Activated CD8-positive, alpha-beta T cell treated with anti-CD3 and anti-CD28 coated beads for 36 hours (primary cell): ENCODE data around the gene PGA3. TPM values are rescaled to one million over a fixed set of nuclear protein-coding genes. Genes with fewer than 3 reads are reported as not detected.
A peak's percentile ranks its signal among the peaks of the same experiment; 100 is the strongest.

ENCODE experiments used
- ATAC-seq: fragments of 200-7000 bp; cut with Tn5 transposase; one replicate; pipeline ENCODE4 v1.10.0; 2021; ENCODE audit warnings: mild to moderate bottlenecking, moderate library complexity
- CTCF ChIA-PET: fragments of 350-600 bp; sonication (Branson Sonifier 250); formaldehyde crosslinking; loops from one replicate; lab custom pipeline; 2021; ENCODE audit warnings: antibody characterized with exemption; lab: Charles Lee
- POLR2A ChIA-PET: fragments of 350-600 bp; sonication (Branson Sonifier 250); formaldehyde crosslinking; loops from one replicate; lab custom pipeline; 2021; ENCODE audit warnings: antibody characterized with exemption; lab: Charles Lee
- DNase-seq: peaks from one replicate; pipeline ENCODE4 v3.0.0-alpha.2; 2020
- H3K27ac Mint-ChIP-seq: one replicate; pipeline ENCODE4 v1.8.0; 2021; ENCODE audit warnings: mild to moderate bottlenecking, mixed read lengths
- H3K27me3 Mint-ChIP-seq: one replicate; pipeline ENCODE4 v1.8.0; 2021; ENCODE audit warnings: mixed read lengths
- H3K36me3 Mint-ChIP-seq: one replicate; pipeline ENCODE4 v1.8.0; 2021; ENCODE audit warnings: low read depth, mixed read lengths
- H3K4me1 Mint-ChIP-seq: one replicate; pipeline ENCODE4 v1.8.0; 2021; ENCODE audit warnings: low read depth, mixed read lengths
- H3K4me3 Mint-ChIP-seq: one replicate; pipeline ENCODE4 v1.8.0; 2021; ENCODE audit warnings: mild to moderate bottlenecking, moderate library complexity, mixed read lengths
- H3K9me3 Mint-ChIP-seq: one replicate; pipeline ENCODE4 v1.8.0; 2021; ENCODE audit warnings: mixed read lengths
- CTCF ChIP-seq: fragments of 200-600 bp; IDR thresholded peaks from one replicate; pipeline ENCODE4 v1.8.0; 2022; ENCODE audit warnings: antibody characterized with exemption, mild to moderate bottlenecking
- intact Hi-C: fragments of 100-400 bp; cut with micrococcal nuclease; formaldehyde crosslinking; loops from one replicate; pipeline ENCODE4 v1.10.0; 2022
- total RNA-seq, 2 experiments: library from RNA; stranded (reverse); gene quantifications; one replicate each; pipeline ENCODE4 v1.2.3, GENCODE V29; 2021

The PGA3 gene
- total RNA-seq, 2 experiments from 2014 or later, result not detected

GRCh38 chr11:61157743-61158142 lies 45.6 kb upstream of the PGA3 start:
- Mint-ChIP-seq H3K27ac (peak overlapping the region; percentile 48), H3K4me3 (no peak overlapping the region), H3K27me3 (no peaks in the 10 kb centered on the region), H3K4me1 (peaks cover 40% of the 10 kb centered on the region), H3K36me3 (peaks cover 21% of the 10 kb centered on the region), H3K9me3 (peaks cover 20% of the 10 kb centered on the region)
- ATAC-seq (no peak), DNase-seq (peak; percentile 27)
- intact Hi-C loops, result no loop called here
- POLR2A ChIA-PET, result interaction anchor here (0.5 to 1.5 kb wide), 4 partner anchors 16 to 170 kb away, joined by 3 to 4 read pairs (median 3); no protein-coding TSS in a partner anchor
- CTCF ChIA-PET, result interaction anchor here (0.8 to 3.7 kb wide), 8 partner anchors 11 to 243 kb away, joined by 3 to 24 read pairs (median 6); no protein-coding TSS in a partner anchor
- no peak for TF ChIP-seq CTCF

- H3K27ac Mint-ChIP-seq, result peak overlapping the region; percentile 23
- H3K9me3 Mint-ChIP-seq, result peaks cover 22% of the 10 kb centered on the region
- H3K36me3 Mint-ChIP-seq, result peaks cover 21% of the 10 kb centered on the region
- TF ChIP-seq CTCF, result no peak
- ChIA-PET CTCF (interaction anchor here (1.0 to 3.7 kb wide), 7 partner anchors 11 to 78 kb away, joined by 3 to 24 read pairs (median 8); no protein-coding TSS in a partner anchor), POLR2A (interaction anchor here (0.6 to 1.9 kb wide), 6 partner anchors 15 to 234 kb away, joined by 3 to 7 read pairs (median 3); no protein-coding TSS in a partner anchor)
- H3K4me1 Mint-ChIP-seq, result peaks cover 43% of the 10 kb centered on the region
- H3K27me3 Mint-ChIP-seq, result no peaks in the 10 kb centered on the region
- ATAC-seq (no peak), DNase-seq (no peak)
- H3K4me3 Mint-ChIP-seq, result no peak overlapping the region
- intact Hi-C loops, result no loop called here
These were observed 44.5 kb upstream of the PGA3 start for GRCh38 chr11:61158691-61159381.

- H3K27me3 Mint-ChIP-seq, result no peaks in the 10 kb centered on the region
- peaks cover 5% of the 10 kb centered on the region for H3K36me3 Mint-ChIP-seq
- intact Hi-C loops, result no loop called here
- H3K27ac Mint-ChIP-seq, result peak overlapping the region; percentile 86
- ChIA-PET CTCF (interaction anchor here (0.8 to 3.7 kb wide), 9 partner anchors 9 to 330 kb away, joined by 3 to 24 read pairs (median 3); partner anchors contain the start of gene TMEM109), POLR2A (interaction anchor here (1.0 to 1.9 kb wide), 7 partner anchors 9 to 246 kb away, joined by 3 to 7 read pairs (median 3); partner anchors contain the start of gene SLC15A3)
- DNase-seq (no peak), ATAC-seq (no peak)
- H3K4me1 Mint-ChIP-seq, result peaks cover 56% of the 10 kb centered on the region
- peak overlapping the region; percentile 83 for H3K4me3 Mint-ChIP-seq
- TF ChIP-seq CTCF, result no peak
- H3K9me3 Mint-ChIP-seq, result peaks cover 7% of the 10 kb centered on the region
These were observed 42.7 kb upstream of the PGA3 start for GRCh38 chr11:61160487-61161189.

- Mint-ChIP-seq H3K4me1 (peaks cover 56% of the 10 kb centered on the region), H3K27me3 (no peaks in the 10 kb centered on the region), H3K4me3 (peak within 1 kb of the TSS; percentile 89), H3K9me3 (peaks cover 3% of the 10 kb centered on the region), H3K36me3 (peaks cover 2% of the 10 kb centered on the region), H3K27ac (peak within 1 kb of the TSS; percentile 91)
- peak; percentile 81 for ATAC-seq
- DNase-seq, result peak; percentile 94
- ChIA-PET POLR2A (interaction anchor here (1.0 to 1.8 kb wide), 5 partner anchors 8 to 246 kb away, joined by 3 to 7 read pairs (median 4); partner anchors contain the start of gene SLC15A3), CTCF (interaction anchor here (1.0 to 1.8 kb wide), 2 partner anchors 26 to 49 kb away, joined by 3 to 6 read pairs; no protein-coding TSS in a partner anchor)
- TF ChIP-seq CTCF, result no peak
- intact Hi-C loops, result no loop called here
These were observed 41.9 kb upstream of the PGA3 start, which contains the start of gene VPS37C for GRCh38 chr11:61161190-61162091. Gene VPS37C (minus strand): TSS chr11:61161426. CDS start chr11:61138829, 22,597 bp downstream.
